IMR-90 (cell line): Measurements from ENCODE around the gene NPAS3. TPM values are rescaled to one million over a fixed set of nuclear protein-coding genes. Genes with fewer than 3 reads are reported as not detected.

Experiments used
- ATAC-seq: fragments of 200-7000 bp; cut with Tn5 transposase; 2 replicates; pipeline ENCODE4 v1.9.1; 2020; ENCODE audit warnings: low read depth, mild to moderate bottlenecking, moderate library complexity
- BruUV-seq: library from RNA; stranded (reverse); fragments of 400-500 nt; replicated peaks from 2 replicates; lab custom pipeline; 2021; lab: Mats Ljungman, UMichigan
- CTCF ChIA-PET: fragments of 300-600 bp; formaldehyde crosslinking; extraction: SDS; loops from one replicate; lab custom pipeline; 2021; ENCODE audit warnings: antibody characterized with exemption; lab: Yijun Ruan, JAX
- POLR2A ChIA-PET: fragments of 300-600 bp; sonication (Branson Sonifier 250); formaldehyde crosslinking; loops from one replicate; lab custom pipeline; 2022; ENCODE audit warnings: antibody characterized with exemption; ENCODE audit not compliant: unreplicated experiment; lab: Charles Lee
- DNase-seq: peaks from one replicate; pipeline ENCODE4 v3.0.0; 2013
- H2AFZ ChIP-seq: replicated peaks from 2 replicates; pipeline ENCODE3; 2013; ENCODE audit warnings: low read length, mild to moderate bottlenecking; ENCODE audit not compliant: poor library complexity
- H2AK5ac ChIP-seq: 2 replicates; pipeline ENCODE4 v1.6.1; 2013; ENCODE audit warnings: low read depth, low read length, inconsistent platforms
- H2AK9ac ChIP-seq: replicated peaks from 2 replicates; pipeline ENCODE3; 2013; ENCODE audit warnings: mild to moderate bottlenecking, low read depth, low read length, moderate library complexity; ENCODE audit not compliant: poor library complexity
- H2BK120ac ChIP-seq: 2 replicates; pipeline ENCODE4 v1.6.1; 2013; ENCODE audit warnings: low read depth, low read length, inconsistent platforms
- H2BK15ac ChIP-seq: 3 replicates; pipeline ENCODE4 v1.6.1; 2013; ENCODE audit warnings: low read depth, low read length, inconsistent platforms
- H2BK20ac ChIP-seq: 2 replicates; pipeline ENCODE4 v1.6.1; 2013; ENCODE audit warnings: low read depth, mild to moderate bottlenecking, inconsistent platforms, low read length, moderate library complexity
- H2BK5ac ChIP-seq: 2 replicates; pipeline ENCODE4 v1.6.1; 2013; ENCODE audit warnings: mild to moderate bottlenecking, low read depth, low read length, inconsistent platforms; ENCODE audit not compliant: poor library complexity, severe bottlenecking
- H3K14ac ChIP-seq: replicated peaks from 2 replicates; pipeline ENCODE4 v1.6.1; 2013; ENCODE audit warnings: low read depth, low read length, inconsistent platforms
- H3K18ac ChIP-seq: 2 replicates; pipeline ENCODE4 v1.6.1; 2013; ENCODE audit warnings: low read depth, low read length, control low read depth
- H3K23ac ChIP-seq: 2 replicates; pipeline ENCODE4 v1.6.1; 2013; ENCODE audit warnings: low read depth, low read length, inconsistent platforms
- H3K27ac ChIP-seq: 2 replicates; pipeline ENCODE4 v1.5.1; 2013; ENCODE audit warnings: mild to moderate bottlenecking, control low read depth, low read length; ENCODE audit not compliant: insufficient read depth
- H3K27me3 ChIP-seq: 2 replicates; pipeline ENCODE4 v1.6.1; 2013; ENCODE audit warnings: low read length; ENCODE audit not compliant: control insufficient read depth, insufficient read depth
- H3K36me3 ChIP-seq: 2 replicates; pipeline ENCODE4 v1.6.1; 2013; ENCODE audit warnings: low read length, mixed read lengths; ENCODE audit not compliant: control insufficient read depth, insufficient read depth
- H3K4ac ChIP-seq: 2 replicates; pipeline ENCODE4 v1.6.1; 2013; ENCODE audit warnings: low read depth, low read length, inconsistent platforms
- H3K4me1 ChIP-seq: 2 replicates; pipeline ENCODE4 v1.6.1; 2013; ENCODE audit warnings: low read length, mixed read lengths; ENCODE audit not compliant: control insufficient read depth, insufficient read depth
- H3K4me2 ChIP-seq: 2 replicates; pipeline ENCODE4 v1.6.1; 2013; ENCODE audit warnings: low read depth, mild to moderate bottlenecking, control low read depth, low read length, moderate library complexity
- H3K4me3 ChIP-seq: 2 replicates; pipeline ENCODE4 v1.5.1; 2013; ENCODE audit warnings: low read depth, mild to moderate bottlenecking, control low read depth, low read length, moderate library complexity; ENCODE audit not compliant: insufficient read depth
- H3K56ac ChIP-seq: 2 replicates; pipeline ENCODE4 v1.6.1; 2013; ENCODE audit warnings: low read length, inconsistent platforms; ENCODE audit not compliant: insufficient read depth; ENCODE audit errors: extremely low read depth
- H3K79me1 ChIP-seq, 2 experiments: 2 replicates each; pipeline ENCODE4 v1.6.1; 2013; ENCODE audit warnings: low read length in 2 of 2, inconsistent platforms in 1 of 2, low read depth in 1 of 2
- H3K9ac ChIP-seq: 2 replicates; pipeline ENCODE4 v1.6.1; 2013; ENCODE audit warnings: low read depth, low read length, control low read depth
- H3K9me1 ChIP-seq: 2 replicates; pipeline ENCODE4 v1.6.1; 2013; ENCODE audit warnings: low read length, inconsistent platforms; ENCODE audit not compliant: insufficient read depth
- H3K9me3 ChIP-seq: 2 replicates; pipeline ENCODE4 v1.6.1; 2013; ENCODE audit warnings: low read length; ENCODE audit not compliant: control insufficient read depth, insufficient read depth
- H4K20me1 ChIP-seq: 2 replicates; pipeline ENCODE4 v1.6.1; 2013; ENCODE audit warnings: low read length, inconsistent platforms; ENCODE audit not compliant: insufficient read depth
- H4K5ac ChIP-seq: 2 replicates; pipeline ENCODE4 v1.6.1; 2013; ENCODE audit warnings: mild to moderate bottlenecking, low read depth, low read length, control low read depth
- H4K8ac ChIP-seq, 2 experiments: 2 replicates each; pipeline ENCODE4 v1.6.1; 2013; ENCODE audit warnings: low read depth in 2 of 2, low read length in 2 of 2, control low read depth in 1 of 2, inconsistent platforms in 1 of 2
- H4K91ac ChIP-seq: 2 replicates; pipeline ENCODE4 v1.6.1; 2013; ENCODE audit warnings: low read depth, low read length, inconsistent platforms; ENCODE audit not compliant: insufficient read depth
- CHD1 ChIP-seq: IDR thresholded peaks from 2 replicates; pipeline ENCODE4 v1.6.1; 2012; ENCODE audit warnings: low read depth, low read length, improper control_type of control experiment
- NFE2L2 ChIP-seq: fragments of 150-350 bp; IDR thresholded peaks from 2 replicates; pipeline ENCODE4 v1.6.1; 2016; ENCODE audit warnings: low read depth, mild to moderate bottlenecking, low read length
- RCOR1 ChIP-seq: IDR thresholded peaks from 2 replicates; pipeline ENCODE4 v1.6.1; 2012; ENCODE audit warnings: mild to moderate bottlenecking, low read length, improper control_type of control experiment; ENCODE audit not compliant: insufficient replicate concordance
- SMC3 ChIP-seq: fragments of 150-350 bp; IDR thresholded peaks from 2 replicates; pipeline ENCODE4 v1.6.1; 2016; ENCODE audit warnings: low read depth, mild to moderate bottlenecking, antibody characterized with exemption, low read length, moderate library complexity
- WGBS, 2 experiments: methylation state at CpG; one replicate each; pipeline versions ENCODE4 v1.1.5 to v1.1.7; 2013; ENCODE audit warnings: missing lambda C conversion rate in 2 of 2; ENCODE audit not compliant: insufficient read length in 1 of 2; ENCODE audit errors: extremely low coverage in 2 of 2; 5-methylcytosine and 5-hydroxymethylcytosine counted together
- dilution Hi-C: fragments of 300-500 bp; cut with HindIII; formaldehyde crosslinking; loops from one replicate; pipeline ENCODE4 v1.14.3; 2018; ENCODE audit warnings: low sequenced_read_pairs; ENCODE audit not compliant: unreplicated experiment
- in situ Hi-C: fragments of 300-500 bp; cut with MboI; formaldehyde crosslinking; loops from 3 replicates; pipeline ENCODE4 v1.14.3; 2019; ENCODE audit warnings: low sequenced_read_pairs, inconsistent platforms, mixed read lengths
- intact Hi-C: fragments of 100-400 bp; cut with micrococcal nuclease; formaldehyde crosslinking; loops from 2 replicates; pipeline ENCODE4 v1.10.0; 2022
- polyA plus RNA-seq, 3 experiments: library from polyadenylated mRNA; depleted of rRNA; stranded (reverse); fragments of >200 nt; gene quantifications; 2 replicates each; pipeline ENCODE4 v1.2.3, GENCODE V29; 2012; ENCODE audit warnings: low replicate concordance in 1 of 3
- total RNA-seq: library from RNA; depleted of rRNA; stranded (reverse); fragments of >200 nt; gene quantifications from 2 replicates; pipeline ENCODE4 v1.2.3, GENCODE V29; 2012
- TF ChIP-seq, protein P1 (sequence below): conservative IDR thresholded peaks from 2 replicates; pipeline ENCODE4 v1.5.1; 2012; ENCODE audit warnings: mild to moderate bottlenecking, low read depth, low read length, improper control_type of control experiment
- TF ChIP-seq, protein P2 (sequence below): fragments of 150-350 bp; IDR thresholded peaks from 2 replicates; pipeline ENCODE4 v1.6.1; 2016; ENCODE audit warnings: low read depth, mild to moderate bottlenecking, low read length, moderate library complexity, borderline replicate concordance

NPAS3 gene
- total and polyA plus RNA-seq, 2 of the 4 experiments (the other 2 are of a cell fraction), result not detected

DNA sequence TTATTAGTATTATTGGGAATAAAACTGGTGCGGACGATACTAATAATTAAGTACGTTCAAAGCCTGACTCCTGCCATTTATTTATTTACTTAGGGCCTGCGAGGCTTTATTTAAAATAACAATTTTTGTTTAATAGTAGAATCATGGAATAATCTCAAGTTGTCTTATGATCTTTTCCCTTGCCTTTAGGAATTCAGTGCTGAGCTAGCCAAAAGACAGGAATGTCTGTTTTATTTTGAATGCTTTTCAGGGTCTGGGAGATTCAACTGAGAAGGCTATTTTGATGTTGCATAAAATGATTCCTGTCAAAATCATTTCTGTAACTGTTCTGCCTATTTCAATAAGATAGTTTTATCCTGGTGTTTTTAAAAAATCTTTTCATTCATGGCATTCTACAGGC, 522.4 kb downstream of the NPAS3 start:
- ChIA-PET CTCF (no interaction called here), POLR2A (no interaction called here)
- Histone ChIP-seq H2BK5ac (no peak overlapping the region), H3K14ac (no peak overlapping the region), H3K9me1 (no peaks in the 10 kb centered on the region), H3K27ac (no peak overlapping the region), H3K36me3 (no peaks in the 10 kb centered on the region), H4K8ac (no peak overlapping the region), H3K4me1 (no peaks in the 10 kb centered on the region), H4K91ac (no peak overlapping the region), H3K9ac (no peak overlapping the region), H4K5ac (no peak overlapping the region), H3K18ac (no peak overlapping the region), H2AK5ac (no peak overlapping the region), H3K79me1 (no peaks in the 10 kb centered on the region), H2AK9ac (no peak overlapping the region), H3K23ac (no peak overlapping the region), H3K27me3 (no peaks in the 10 kb centered on the region), H3K56ac (no peak overlapping the region), H3K4me3 (no peak overlapping the region), H2BK20ac (no peak overlapping the region), H4K20me1 (no peaks in the 10 kb centered on the region), H3K4ac (no peak overlapping the region), H3K9me3 (no peaks in the 10 kb centered on the region), H2AFZ (no peak overlapping the region), H3K4me2 (no peak overlapping the region), H2BK120ac (no peak overlapping the region), H2BK15ac (no peak overlapping the region)
- ATAC-seq, result no peak
- dilution Hi-C loops (no loop called here), intact Hi-C loops (no loop called here), in situ Hi-C loops (no loop called here)
- DNase-seq, result no peak
- no TSS peak for BruUV-seq
- WGBS, 2 experiments, result no CpG with 5 or more reads among the region's 4 CpGs
- TF ChIP-seq RCOR1 (no peak), SMC3 (no peak), CHD1 (no peak), NFE2L2 (no peak)
- TF ChIP-seq, protein P1, sequence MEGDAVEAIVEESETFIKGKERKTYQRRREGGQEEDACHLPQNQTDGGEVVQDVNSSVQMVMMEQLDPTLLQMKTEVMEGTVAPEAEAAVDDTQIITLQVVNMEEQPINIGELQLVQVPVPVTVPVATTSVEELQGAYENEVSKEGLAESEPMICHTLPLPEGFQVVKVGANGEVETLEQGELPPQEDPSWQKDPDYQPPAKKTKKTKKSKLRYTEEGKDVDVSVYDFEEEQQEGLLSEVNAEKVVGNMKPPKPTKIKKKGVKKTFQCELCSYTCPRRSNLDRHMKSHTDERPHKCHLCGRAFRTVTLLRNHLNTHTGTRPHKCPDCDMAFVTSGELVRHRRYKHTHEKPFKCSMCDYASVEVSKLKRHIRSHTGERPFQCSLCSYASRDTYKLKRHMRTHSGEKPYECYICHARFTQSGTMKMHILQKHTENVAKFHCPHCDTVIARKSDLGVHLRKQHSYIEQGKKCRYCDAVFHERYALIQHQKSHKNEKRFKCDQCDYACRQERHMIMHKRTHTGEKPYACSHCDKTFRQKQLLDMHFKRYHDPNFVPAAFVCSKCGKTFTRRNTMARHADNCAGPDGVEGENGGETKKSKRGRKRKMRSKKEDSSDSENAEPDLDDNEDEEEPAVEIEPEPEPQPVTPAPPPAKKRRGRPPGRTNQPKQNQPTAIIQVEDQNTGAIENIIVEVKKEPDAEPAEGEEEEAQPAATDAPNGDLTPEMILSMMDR, result no peak
- TF ChIP-seq, protein P2, sequence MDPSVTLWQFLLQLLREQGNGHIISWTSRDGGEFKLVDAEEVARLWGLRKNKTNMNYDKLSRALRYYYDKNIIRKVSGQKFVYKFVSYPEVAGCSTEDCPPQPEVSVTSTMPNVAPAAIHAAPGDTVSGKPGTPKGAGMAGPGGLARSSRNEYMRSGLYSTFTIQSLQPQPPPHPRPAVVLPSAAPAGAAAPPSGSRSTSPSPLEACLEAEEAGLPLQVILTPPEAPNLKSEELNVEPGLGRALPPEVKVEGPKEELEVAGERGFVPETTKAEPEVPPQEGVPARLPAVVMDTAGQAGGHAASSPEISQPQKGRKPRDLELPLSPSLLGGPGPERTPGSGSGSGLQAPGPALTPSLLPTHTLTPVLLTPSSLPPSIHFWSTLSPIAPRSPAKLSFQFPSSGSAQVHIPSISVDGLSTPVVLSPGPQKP, result no peak
